ENCODE results near the gene ITGB2. TPM values are rescaled to one million over a fixed set of nuclear protein-coding genes. Genes with fewer than 3 reads are reported as not detected.
A peak's percentile ranks its signal among the peaks of the same experiment; 100 is the strongest.

Gene ITGB2
- total RNA-seq, 1 donor from 2014 or later: 468 TPM

DNA sequence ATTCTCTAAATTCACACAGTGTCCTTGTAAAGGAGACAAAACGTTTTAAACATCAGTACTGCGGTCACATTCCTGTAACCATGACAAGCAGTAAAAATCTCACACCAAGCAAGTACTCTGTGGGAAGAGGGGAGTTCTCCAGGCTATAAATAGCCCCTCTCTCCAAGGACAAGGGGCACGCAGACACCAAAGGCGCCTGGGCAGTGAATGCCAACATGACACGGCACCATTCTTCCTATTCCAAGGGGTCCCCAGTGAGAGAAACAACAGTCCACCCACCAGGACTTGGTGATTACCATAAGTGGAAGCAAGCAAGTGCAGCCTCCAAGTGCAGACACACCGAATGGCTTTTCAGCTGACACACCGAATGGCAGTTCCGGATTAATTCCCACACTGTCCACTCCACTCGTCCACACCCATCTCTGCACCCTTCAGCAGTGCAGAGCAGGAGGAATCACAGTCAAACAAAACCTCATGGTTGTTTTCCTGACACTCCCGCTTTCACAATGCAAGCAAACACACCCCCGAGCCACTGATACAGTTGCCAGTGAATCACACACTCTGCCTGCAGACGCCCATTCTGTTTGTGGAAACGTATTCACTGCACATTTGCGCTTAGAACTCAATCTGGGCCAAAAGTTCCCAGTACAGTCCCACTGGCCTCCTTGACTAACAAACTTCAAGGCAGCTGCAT is 49.0 kb downstream of the ITGB2 start:
- ATAC-seq (peak; percentile 2 to 39), DNase-seq (no peak)
- intact Hi-C loops (cut with DNase I): no loop called here
- TF ChIP-seq, protein P1, sequence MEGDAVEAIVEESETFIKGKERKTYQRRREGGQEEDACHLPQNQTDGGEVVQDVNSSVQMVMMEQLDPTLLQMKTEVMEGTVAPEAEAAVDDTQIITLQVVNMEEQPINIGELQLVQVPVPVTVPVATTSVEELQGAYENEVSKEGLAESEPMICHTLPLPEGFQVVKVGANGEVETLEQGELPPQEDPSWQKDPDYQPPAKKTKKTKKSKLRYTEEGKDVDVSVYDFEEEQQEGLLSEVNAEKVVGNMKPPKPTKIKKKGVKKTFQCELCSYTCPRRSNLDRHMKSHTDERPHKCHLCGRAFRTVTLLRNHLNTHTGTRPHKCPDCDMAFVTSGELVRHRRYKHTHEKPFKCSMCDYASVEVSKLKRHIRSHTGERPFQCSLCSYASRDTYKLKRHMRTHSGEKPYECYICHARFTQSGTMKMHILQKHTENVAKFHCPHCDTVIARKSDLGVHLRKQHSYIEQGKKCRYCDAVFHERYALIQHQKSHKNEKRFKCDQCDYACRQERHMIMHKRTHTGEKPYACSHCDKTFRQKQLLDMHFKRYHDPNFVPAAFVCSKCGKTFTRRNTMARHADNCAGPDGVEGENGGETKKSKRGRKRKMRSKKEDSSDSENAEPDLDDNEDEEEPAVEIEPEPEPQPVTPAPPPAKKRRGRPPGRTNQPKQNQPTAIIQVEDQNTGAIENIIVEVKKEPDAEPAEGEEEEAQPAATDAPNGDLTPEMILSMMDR (IDR thresholded peaks at IDR 0.05): no peak
- Histone ChIP-seq H3K4me1 (peaks cover 75% of the 10 kb centered on the region), H3K36me3 (peaks cover 8% of the 10 kb centered on the region), H3K27me3 (ENCODE audit: low read depth) (no peaks in the 10 kb centered on the region), H3K9me3 (no peaks in the 10 kb centered on the region), H3K4me3 (peak overlapping the region; percentile 79), H3K27ac (peak overlapping the region; percentile 98)

DNA sequence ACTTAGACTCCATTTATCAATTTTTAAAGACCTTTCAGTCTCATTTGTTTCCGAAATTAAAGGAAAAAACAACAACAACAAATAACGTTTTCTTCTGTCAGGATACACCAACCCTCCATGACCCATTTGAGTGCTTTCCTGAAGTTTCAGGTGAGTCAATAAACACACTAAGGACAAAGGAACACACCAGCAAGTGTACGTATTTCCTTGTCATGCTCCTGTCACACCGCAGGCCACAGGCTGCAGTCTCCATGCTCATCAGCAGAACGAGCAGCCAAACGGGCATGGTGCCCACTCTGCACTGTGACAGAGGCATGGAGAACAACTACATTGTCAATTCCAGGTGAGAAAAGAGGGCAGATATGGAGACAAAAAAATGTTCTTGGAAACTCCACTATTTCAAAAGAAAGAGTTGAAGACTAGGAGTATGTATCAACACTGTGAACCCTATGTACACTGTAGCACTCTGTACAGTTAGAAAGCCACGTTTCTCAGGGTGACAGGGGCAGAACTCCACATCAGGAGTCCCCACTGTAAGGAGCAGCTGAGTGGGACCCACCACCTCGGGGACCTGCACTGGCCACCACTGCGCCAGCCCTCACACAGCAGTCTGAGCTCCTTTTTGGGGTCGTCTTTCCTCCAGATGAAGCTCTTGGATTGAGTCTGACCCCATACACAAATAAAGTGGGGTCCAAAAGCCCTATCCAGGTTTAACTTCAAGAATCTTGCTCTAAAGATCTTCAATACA is 49.8 kb downstream of the ITGB2 start:
- peak overlapping the region; percentile 98 for H3K27ac ChIP-seq
- ATAC-seq (no peak), DNase-seq (no peak)
- H3K27me3 ChIP-seq (ENCODE audit: low read depth): no peaks in the 10 kb centered on the region
- peaks cover 75% of the 10 kb centered on the region for H3K4me1 ChIP-seq
- TF ChIP-seq, protein P1 (IDR thresholded peaks at IDR 0.05): no peak
- intact Hi-C loops (cut with DNase I): no loop called here
- H3K9me3 ChIP-seq: no peaks in the 10 kb centered on the region
- H3K4me3 ChIP-seq: peak overlapping the region; percentile 7
- H3K36me3 ChIP-seq: peaks cover 9% of the 10 kb centered on the region

DNA sequence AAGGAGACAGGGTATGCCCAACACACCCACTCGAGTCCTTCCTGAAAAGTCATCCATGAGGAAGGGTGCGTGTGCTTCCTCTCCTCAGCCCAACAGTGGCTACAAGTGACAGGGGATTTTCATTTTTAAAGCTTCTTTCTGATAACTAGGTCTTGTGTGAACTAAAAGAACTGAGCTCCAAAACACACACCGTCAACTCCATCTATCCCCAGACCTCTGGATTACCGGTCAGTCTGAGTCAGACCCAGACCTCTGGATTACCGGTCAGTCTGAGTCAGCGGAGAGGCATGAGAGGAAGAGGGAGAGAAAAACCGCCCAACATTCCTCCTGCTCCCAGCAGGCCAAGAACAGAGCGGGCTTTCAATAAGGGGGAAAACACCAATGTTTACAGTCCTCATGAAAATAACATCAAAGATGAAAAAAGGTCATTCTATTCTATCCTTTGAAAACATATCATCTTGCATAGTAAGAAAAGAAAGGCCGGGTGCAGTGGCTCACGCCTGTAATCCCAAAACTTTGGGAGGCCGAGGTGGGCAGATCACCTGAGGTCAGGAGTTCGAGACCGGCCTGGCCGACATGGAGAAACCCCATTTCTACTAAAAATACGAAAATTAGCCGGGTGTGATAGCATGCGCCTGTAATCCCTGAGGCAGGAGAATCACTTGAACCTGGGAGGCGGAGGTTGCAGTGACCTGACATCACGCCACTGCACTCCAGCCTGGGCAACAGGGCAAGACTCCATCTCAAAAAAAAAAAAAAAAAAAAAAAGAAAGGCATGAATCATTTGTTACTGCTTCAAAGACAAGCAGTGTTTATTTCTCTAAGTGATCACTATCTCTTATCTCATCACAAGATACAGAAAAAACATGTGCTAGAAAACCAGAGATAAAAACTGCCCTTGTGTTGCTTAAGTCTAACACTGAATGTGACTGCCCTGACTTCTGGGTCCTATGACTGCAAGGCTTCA is 50.6 kb downstream of the ITGB2 start:
- H3K4me3 ChIP-seq: peak overlapping the region; percentile 7
- intact Hi-C loops (cut with DNase I): no loop called here

DNA sequence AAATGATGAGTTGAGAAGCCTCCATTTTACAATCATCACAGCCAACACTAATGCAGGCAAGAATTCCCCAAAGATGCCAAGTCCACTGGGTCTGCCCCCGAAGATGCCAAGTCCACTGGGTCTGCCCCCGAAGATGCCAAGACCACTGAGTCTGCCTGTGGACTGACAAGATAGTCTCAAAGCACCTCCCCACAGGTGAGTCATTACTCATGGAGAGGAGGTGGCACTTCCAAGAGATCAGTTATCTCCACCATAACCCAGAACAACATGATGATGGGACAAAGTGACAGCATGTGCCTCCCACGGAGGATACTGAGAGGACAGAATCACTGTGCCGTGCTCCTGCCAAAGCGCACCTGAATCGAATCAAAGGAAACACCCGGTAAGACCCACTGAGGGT is 52.0 kb downstream of the ITGB2 start:
- ATAC-seq (no peak), DNase-seq (no peak)
- Histone ChIP-seq H3K27me3 (ENCODE audit: low read depth) (no peaks in the 10 kb centered on the region), H3K27ac (peak overlapping the region; percentile 98), H3K9me3 (no peaks in the 10 kb centered on the region), H3K4me1 (peaks cover 81% of the 10 kb centered on the region), H3K4me3 (no peak overlapping the region), H3K36me3 (peaks cover 28% of the 10 kb centered on the region)
- intact Hi-C loops (cut with DNase I): no loop called here
- TF ChIP-seq, protein P1 (IDR thresholded peaks at IDR 0.05): no peak

More for the DNA sequence above, 50.6 kb downstream of the ITGB2 start:
- peaks cover 75% of the 10 kb centered on the region for H3K4me1 ChIP-seq
- ATAC-seq: peak in 1 of 2 donors; percentile 44
- DNase-seq: no peak
- peaks cover 14% of the 10 kb centered on the region for H3K36me3 ChIP-seq
- TF ChIP-seq, protein P1 (IDR thresholded peaks at IDR 0.05): no peak
- H3K9me3 ChIP-seq: no peaks in the 10 kb centered on the region
- H3K27me3 ChIP-seq (ENCODE audit: low read depth): no peaks in the 10 kb centered on the region
- peak overlapping the region; percentile 98 for H3K27ac ChIP-seq

All from lower lobe of right lung (tissue), 2 donors.